NB4 (cell line): ENCODE data around the gene RBMS3.

Experiments
- CTCF ChIP-seq: IDR thresholded peaks from one replicate; pipeline ENCODE4 v1.5.1; 2012; ENCODE audit warnings: low read depth, low read length
- MAX ChIP-seq: IDR thresholded peaks from 2 replicates; pipeline ENCODE4 v1.6.1; 2011; ENCODE audit warnings: low read depth, low read length
- MYC ChIP-seq: IDR thresholded peaks from 2 replicates; pipeline ENCODE4 v1.6.1; 2011; ENCODE audit warnings: low read depth, low read length
- POLR2A ChIP-seq: IDR thresholded peaks from 2 replicates; pipeline ENCODE4 v1.6.1; 2011; ENCODE audit warnings: mild to moderate bottlenecking; ENCODE audit not compliant: insufficient read length; ENCODE audit errors: extremely low read depth

- no peak for TF ChIP-seq POLR2A
- no peak for TF ChIP-seq CTCF
- TF ChIP-seq MYC, result no peak
- TF ChIP-seq MAX, result no peak
Observed at GRCh38 chr3:29514170-29514569, 233.3 kb downstream of the RBMS3 start.
